Stimulated activated CD4-positive, alpha-beta T cell treated with anti-CD3 and anti-CD28 coated beads, TNF-alpha, amount 100 ng/mL, for 1 hour (primary cell): ENCODE data around the gene ENOX1.

Source experiments
- DNase-seq, 3 donors: peaks; one replicate each; pipeline ENCODE4 v3.0.0-alpha.2; 2020; ENCODE audit warnings: low read depth in 3 of 3, low spot score in 1 of 3

The ENOX1 gene

DNA sequence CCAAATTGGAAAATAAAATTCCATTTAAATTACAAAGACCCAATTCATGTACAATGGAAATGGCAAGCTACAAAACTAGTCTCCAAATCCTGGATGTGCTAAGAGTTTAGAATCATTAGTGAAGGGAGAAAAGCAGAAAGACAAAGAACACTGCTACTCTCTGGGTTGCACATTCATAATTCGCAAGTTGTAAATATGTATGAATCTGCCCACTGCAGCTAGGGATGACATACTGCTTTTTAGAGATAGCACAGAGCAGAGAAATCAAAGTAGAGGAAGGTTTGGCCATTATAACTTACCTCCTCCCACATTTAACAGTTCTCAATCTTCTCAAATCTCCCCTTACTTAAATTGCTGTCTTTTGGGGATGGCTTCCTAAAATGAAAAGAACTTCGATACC lies 231.1 kb downstream of the ENOX1 start:
- DNase-seq, result no peak

DNA sequence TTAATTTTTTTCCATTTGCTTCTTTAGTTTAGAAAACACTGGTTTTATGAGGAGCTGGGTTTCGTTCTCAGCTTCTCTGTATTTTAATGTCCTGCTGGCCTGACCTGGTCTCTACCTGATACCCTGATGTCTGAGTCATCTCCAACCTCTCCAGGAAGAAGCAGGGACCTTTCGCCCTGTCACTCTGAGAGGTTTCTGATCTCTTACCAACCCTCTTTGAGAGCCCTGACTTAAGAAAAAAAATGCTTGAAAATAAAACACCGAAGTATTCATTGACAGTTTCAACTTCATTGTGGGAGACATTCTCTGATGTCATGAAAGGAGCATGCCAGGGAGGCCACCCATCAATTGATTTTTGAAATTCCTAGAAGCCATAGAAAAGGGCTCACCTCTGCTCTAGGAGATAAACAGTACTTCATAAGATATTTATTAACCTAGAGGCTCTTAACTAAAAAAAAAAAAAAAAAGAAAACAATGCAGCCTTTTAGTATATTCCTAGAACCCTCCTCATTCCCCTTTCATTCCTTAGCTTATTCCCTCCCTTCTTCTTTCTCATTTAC lies 234.8 kb downstream of the ENOX1 start:
- DNase-seq, result no peak

DNA sequence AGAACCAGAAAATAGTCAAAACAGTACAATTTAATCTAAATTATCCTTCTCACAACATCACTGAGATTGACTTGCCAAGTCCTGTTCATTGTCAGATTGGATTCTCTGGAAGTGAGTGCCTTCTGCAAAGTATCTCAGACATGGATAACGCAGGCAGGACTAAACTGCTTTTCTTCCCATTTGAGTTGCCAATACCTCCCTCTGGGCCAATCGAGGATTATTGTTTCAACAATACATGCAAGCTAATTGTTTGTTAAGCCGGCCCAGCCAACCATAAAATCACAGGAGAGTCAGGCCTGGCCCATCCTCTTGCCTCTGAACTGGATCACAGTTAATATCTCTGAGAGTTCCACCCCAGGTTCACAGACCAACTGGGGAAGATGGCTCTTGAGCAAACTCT lies 240.0 kb downstream of the ENOX1 start:
- no peak for DNase-seq

DNA sequence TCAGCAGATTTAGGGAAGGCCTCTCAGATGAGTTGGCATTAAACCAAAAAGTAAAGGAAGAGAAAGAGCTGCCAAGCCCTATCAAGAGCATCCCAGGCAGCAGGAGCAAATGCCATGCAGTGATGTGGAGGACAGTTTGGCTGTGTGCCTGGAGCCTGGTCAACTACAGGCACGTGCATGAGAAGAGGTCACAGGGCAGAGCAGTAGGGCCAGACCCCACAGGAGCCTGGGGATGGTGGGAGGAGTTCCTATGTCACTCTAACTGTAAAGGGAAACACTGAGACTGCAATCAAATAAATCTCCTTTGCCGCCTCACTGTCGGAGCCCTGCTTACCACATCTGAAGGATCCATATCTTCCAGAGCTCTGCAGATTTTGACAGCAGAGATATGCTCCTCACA lies 240.5 kb downstream of the ENOX1 start:
- DNase-seq, result no peak

DNA sequence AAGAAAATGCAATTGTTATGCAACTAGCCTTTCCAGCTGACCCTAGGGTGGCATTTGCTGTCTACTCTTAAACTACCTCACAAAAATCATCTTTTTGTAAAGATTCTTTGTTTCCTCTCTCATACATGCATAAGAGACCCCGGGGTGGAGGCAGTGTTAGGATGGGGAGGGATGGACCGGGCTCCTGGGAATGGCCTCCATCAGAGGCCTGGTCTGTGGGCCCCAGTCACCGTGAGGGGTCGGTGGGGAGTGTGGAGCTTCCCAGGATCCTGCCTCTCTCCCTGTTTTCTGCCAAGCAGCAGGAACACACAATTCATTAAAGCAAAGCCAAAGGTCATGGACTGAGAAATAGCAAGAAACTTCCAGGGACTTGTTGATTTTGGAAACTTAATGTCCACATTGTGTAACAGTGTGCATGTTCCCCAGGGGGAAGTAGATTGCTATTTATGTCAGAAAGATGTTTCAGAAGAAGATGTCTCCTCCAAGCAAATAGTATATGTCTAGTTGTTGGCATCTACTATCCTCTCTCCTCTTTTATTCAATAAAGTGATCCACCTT lies 241.4 kb downstream of the ENOX1 start:
- DNase-seq, result no peak

DNA sequence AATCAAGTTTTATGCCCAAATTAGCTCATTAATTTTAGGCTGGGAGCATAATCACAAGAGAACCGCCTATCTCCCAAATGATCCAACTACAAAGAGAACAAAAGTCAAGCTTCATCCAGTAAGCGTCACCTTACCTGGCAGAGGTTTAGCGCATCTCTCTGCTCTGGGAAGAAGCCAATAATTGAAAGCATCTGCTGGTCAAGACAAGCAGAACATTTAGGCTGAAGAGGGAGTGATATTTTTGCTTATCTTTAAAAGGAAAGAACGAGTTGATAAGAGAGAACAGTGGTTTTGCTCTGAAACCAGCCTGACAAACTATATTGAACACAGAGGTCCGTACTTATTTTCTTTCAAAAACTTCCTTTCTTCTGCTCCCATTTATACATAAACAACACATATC lies 242.1 kb downstream of the ENOX1 start:
- no peak for DNase-seq

DNA sequence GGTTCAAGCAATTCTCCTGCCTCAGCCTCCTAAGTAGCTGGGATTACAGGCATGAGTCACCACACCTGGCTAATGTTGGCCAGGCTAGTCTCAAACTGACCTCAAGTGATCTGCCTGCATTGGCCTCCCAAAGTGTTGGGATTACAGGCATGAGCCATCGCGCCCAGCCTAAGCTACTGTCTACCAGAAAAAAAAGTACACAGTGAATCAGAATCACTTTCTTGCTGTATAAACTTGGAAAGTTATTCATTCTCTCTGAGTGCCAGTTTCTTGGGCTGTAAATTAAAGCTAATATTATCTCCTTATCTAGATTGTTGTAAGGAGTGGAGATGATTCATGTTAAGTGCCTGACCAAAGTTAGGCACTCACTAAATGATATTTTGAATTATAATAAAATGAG lies 242.8 kb downstream of the ENOX1 start:
- no peak for DNase-seq

DNA sequence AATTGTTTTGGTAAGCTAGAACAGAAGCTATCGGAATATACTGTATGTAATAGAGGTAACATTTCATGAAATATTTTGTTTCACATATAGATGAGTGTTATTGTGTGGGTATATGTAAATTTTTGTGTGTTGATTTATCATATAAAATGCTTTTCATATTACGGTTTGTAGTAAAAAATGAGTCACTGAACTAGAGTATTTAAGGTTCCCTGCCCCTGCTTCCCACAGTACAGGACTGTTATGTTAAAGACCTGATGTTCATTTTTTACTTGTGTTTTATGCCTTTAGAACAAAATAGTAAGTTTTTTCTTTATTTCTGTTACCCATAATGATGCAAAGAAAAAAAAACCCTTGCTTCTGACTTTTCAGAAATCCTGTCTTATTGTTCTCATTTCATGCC lies 243.4 kb downstream of the ENOX1 start:
- no peak for DNase-seq

DNA sequence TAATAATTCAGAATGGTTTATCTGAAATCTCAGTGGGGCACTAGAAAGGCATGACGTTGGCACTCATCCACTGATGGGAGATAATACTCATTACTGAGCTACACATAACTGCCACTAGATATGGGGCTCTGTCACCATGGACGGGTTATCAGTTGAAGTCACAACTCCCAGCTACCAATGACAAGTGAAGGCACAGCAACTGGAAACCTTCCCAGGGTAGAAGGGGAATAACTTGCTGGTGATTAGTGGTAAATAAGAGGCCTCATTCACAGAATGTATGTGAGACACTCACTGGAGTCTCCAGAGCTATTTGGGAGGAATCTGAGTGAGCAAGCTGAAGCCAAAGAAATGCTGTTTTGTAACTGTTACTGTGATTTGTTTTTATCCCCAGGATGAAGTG lies 249.6 kb downstream of the ENOX1 start:
- no peak for DNase-seq

DNA sequence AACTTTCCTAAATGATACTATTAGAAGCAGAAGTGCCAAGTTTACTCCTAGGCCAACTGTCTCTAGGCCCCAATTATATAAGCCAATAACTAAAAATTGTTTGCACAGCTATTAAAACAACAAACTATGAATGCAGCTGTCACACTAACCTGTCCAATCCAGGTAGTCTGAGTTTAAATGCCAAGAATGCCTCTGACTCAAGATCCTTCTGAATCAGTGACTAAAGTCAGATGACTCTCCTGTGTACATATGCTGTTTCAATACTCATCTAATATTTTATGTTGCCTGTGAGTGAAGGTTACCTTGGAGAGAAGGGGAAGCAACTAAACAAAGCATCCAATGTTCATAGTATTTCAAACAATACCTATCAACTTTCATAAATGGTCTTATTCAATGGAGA lies 257.0 kb downstream of the ENOX1 start:
- DNase-seq, result no peak

DNA sequence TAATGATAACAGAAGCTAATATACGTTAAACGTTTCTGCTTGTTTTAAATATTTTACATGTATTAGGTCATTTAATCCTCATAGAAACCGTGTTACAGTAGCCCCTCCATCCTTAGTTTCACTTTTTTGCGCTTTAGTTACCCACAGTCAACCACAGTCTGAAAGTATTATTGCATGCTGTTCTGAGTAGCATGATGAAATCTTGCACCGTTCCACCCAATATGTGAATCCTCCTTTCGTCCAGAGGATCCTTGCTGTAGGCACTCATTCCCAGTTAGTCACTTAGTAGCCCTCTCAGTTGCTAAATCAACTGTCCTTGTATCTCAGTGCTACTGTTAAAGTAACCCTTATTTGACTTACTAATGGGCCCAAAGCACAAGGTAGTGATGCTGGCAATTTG lies 257.8 kb downstream of the ENOX1 start:
- DNase-seq, result no peak

DNA sequence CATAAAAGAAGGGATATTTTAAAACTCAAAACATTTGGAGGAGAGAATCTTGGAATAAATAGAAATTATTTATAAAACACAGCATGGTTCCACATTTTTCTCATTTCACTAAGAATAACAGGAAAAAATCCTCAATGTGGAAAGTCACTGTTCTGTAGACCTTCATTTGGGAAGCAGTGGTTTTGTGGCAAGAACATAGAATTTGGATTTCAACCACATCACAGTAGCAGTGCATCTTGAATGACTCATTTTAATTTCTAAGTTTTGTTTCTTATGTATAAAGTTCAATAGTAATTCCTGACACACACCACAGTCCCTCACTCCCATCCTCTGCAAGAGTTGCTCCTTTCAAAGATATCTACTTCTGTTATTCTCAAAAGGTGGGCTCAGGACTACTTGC lies 264.0 kb downstream of the ENOX1 start:
- DNase-seq, result no peak

DNA sequence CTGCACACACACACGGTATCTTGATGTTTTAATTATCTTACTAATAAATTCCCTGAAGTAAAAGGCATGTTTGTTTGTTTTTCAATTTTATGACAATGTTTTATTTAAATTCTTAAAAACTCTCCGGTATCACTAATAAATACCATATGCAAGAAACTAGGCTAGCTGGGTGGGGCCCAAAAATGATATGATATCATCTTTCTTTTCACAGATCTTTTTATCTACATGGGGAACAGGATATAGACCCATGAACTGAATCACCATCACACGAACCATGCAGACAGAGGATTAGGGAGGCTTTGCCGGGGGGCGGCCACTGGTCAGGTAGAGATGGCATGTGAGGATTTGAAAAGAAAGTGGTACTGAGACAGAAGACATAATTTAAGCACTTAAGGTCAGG lies 266.4 kb downstream of the ENOX1 start:
- no peak for DNase-seq

DNA sequence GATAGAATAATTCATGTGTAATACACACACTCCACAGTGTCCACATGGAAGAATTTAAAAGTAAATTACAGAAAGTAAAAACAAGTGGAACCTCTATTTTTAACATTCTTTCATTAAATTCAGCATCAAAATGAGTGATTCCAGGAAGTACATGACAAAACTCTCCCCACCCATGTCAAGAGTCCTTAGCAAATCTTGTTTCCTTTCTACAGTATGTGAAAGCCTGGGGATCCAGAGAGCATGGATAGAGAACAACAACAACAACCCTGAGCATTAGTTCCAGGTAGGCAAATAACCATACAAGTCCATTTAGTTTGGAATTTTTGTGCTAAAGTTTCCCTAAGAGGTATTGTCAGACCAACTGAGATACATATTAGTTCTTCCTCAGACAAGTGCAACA lies 267.9 kb downstream of the ENOX1 start:
- no peak for DNase-seq

DNA sequence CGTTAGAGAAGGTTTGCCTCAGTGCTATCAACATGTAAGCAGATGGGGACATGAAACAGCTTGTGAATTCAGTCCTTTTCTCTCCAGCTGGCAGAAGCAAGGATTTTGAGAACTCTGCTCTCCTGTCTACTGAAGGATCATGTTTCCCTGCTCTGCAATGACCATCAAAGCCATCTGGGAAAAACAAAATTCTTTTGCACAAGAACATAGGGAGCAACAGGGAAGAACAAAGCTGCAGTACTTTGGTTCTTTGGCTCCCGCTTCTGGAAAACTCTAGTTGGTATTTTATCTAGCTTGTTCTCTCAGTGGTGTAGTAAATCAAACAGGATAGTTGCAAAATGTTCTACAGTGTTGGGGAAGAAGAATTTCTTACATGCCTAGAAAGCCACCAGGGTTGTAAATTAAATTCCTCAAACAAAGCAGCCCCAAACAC lies 270.4 kb downstream of the ENOX1 start:
- DNase-seq, result no peak

DNA sequence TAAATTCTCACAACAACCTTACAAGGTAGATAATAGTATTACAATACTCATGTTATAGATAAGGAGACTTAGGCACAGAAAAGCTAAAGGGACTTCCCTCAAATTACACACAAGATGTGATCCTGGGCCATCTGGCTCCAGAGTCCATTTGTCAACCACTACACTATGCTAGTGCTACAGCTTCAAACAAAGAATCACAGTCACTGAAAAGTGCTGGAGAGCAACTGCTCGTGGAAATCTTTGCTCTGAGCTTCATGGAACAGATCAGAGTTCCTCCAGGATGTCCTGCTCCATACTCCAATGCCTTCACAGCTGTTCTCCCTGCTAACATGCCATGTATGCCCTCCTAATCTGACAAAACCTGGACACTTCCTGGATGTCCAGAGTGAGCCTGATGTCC lies 271.2 kb downstream of the ENOX1 start:
- no peak for DNase-seq

DNA sequence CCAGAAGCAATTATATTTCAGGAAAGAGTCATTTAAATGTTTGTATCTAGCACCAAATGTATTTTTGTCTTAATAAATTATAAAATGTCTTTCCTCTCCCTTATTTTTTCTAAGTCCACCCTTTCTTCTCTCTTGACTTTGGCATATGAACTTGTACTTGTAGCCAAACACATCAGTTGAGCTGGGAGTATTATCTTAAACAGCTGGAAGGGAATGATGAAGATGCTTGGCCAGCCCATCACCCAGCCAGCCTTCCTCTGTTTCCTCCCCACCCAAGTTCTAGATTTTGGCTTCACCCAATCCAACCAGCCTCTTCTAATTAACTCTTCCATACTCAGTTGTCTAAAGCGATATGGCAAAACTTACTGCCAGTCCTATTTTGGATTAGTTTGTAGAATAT lies 272.5 kb downstream of the ENOX1 start:
- no peak for DNase-seq

DNA sequence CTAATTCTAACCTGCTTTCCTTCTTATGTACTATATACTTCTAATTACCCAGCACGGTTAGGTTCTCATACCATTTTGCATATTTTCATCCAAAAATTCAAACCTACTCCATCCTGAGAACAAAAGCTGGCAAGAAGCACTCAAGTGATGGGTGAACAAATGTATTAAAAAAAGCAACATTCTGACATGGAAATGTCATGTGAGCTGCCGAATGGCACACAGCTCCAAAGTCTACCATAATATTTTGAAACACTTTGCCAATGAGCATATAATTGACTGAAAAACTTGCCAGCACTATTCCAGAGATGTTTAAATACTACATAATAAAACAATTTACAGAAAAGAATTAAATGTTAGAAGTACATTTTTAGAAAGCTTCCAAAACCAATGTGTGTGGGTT lies 274.6 kb downstream of the ENOX1 start:
- no peak for DNase-seq

DNA sequence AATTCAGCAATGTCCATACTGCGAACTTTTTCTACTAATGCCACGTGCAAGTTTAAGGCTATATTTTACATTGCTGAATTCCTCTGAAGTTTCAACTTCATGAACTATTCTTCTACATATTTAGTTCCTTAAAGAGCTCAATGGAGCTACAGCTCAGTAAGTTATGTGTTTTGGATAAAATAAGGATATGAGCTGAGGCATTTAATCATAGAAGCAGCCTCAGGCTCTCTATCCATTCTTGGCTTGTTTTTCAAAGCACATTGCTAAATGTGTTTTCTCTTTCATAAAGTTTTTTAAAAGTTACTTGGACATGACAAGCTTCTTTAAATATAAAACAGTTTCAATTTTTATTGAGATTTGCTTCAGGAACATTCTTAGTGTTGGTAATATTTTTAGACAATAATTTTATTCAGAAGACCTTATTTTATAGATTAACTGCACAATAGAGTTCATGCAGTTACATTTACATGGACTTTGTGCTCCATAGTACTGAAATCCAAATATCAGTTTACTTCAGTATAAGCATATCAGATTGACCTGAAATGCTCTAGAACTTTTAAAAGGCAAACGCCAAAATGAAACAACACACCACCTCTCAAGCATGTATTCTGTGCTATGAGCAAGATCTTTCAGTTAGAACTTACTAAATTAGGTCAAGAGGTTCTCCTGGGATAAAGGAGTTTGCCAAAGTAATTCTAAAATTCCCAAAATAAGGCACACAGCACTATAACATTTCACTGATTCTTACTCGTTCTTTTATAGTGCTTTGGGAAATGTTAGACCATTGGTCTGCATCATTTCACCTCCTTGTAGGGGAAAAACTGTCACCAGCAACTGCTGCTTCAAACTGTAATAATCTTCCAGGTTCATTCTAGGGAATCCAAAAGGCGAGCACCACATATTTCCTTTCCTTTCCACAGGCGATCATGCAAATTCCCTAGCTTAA lies 275.5 kb downstream of the ENOX1 start:
- no peak for DNase-seq

DNA sequence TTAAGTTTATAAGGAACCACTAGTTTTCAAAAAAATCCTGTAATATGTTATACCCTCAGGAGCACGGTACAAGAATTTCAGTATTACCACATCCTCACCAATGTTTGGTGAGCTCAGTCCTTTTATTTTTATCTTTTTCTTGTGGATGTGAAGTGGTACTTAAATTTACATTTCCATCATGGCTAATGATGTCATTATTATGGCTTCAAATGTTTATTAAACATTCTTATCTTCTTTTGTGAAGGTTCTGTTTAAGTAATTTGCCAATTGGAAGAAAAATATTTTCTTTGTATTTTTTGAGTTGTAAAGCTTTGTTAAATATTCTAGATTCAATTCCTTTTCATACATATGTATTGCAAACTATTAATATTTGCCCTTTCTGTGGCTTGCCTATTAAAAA lies 291.0 kb downstream of the ENOX1 start:
- DNase-seq, result no peak

DNA sequence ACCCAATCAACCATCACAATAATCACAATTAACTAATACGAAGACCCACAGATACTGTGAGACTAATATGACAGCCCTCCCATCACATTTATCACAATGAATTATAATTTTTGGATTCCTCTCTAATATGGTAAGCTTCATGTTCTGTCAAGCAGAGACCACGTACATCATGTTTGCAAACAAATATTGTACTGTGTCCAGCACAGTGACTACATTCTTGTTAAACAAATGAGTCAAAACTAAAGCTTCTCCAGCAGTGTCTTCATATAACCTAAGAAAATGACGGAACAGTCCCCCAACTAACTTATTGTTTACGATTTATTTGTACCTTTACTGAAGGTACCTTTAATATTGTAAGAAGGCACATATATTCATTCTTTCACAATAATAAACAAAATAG lies 292.6 kb downstream of the ENOX1 start:
- no peak for DNase-seq

DNA sequence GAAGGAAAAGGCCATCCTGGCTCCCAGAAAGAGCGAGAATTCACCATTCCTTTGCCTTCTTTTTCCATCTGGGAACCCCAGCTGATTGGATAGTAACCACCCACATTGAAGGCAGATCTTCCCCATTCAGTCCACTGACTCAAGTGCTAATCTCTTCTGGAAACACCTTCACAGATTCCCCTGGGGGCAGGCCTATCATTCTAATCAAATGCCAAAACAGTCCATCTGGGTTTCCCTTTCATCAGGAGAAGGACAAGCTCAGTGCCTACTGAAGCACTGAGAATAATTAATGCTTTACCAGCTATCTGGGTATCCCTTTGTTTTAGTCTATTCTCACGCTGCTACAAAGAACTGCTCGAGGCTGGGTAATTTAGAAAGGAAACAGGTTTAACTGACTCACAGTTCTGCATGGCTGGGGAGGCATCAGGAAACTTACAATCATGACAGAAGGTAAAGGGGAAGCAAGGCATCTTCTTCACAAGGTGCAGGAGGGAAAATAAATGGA lies 293.2 kb downstream of the ENOX1 start:
- DNase-seq, result no peak
